GM12878 (cell line): ENCODE data around the gene PLP2. TPM values are rescaled to one million over a fixed set of nuclear protein-coding genes. Genes with fewer than 3 reads are reported as not detected.

Experiments
- BMI1 ChIP-seq: fragments of 450-650 bp; IDR thresholded peaks from 2 replicates; pipeline ENCODE4 v1.6.1; 2016; ENCODE audit warnings: mild to moderate bottlenecking, moderate library complexity, borderline replicate concordance
- CEBPB ChIP-seq, 2 experiments: fragments of 150-350 bp in 1 of 2; IDR thresholded peaks; 2 replicates each; pipeline ENCODE4 v1.6.1; 2012 to 2014; ENCODE audit warnings: low read depth in 2 of 2, low read length in 2 of 2, borderline replicate concordance in 1 of 2, inconsistent platforms in 1 of 2
- CHD2 ChIP-seq: IDR thresholded peaks from 2 replicates; pipeline ENCODE4 v1.6.1; 2011; ENCODE audit warnings: low read depth, low read length, improper control_type of control experiment, borderline replicate concordance
- CUX1 ChIP-seq: IDR thresholded peaks from 2 replicates; pipeline ENCODE4 v1.6.1; 2012; ENCODE audit warnings: improper control_type of control experiment, low read depth, low read length; ENCODE audit not compliant: insufficient replicate concordance
- EP300 ChIP-seq, 2 experiments: fragments of 150-350 bp in 1 of 2; IDR thresholded peaks; 2 replicates each; pipeline ENCODE4 v1.6.1; 2011 to 2012; ENCODE audit warnings: low read depth in 2 of 2, low read length in 2 of 2, borderline replicate concordance in 1 of 2, improper control_type of control experiment in 1 of 2, inconsistent platforms in 1 of 2; ENCODE audit not compliant: control insufficient read depth in 1 of 2
- EZH2 ChIP-seq: IDR thresholded peaks from 2 replicates; pipeline ENCODE4 v1.6.1; 2012; ENCODE audit warnings: low read depth, mild to moderate bottlenecking, control low read depth, inconsistent platforms, low read length, borderline replicate concordance; ENCODE audit not compliant: control insufficient read depth
- SP1 ChIP-seq: IDR thresholded peaks from one replicate; pipeline ENCODE4 v1.6.1; 2011; ENCODE audit warnings: low read depth, low read length
- SREBF2 ChIP-seq: IDR thresholded peaks from 2 replicates; pipeline ENCODE4 v1.6.1; 2012; ENCODE audit warnings: mild to moderate bottlenecking, low read length
- WRNIP1 ChIP-seq: IDR thresholded peaks from 2 replicates; pipeline ENCODE4 v1.6.1; 2011; ENCODE audit warnings: low read depth, low read length, improper control_type of control experiment, borderline replicate concordance
- ZNF622 ChIP-seq: fragments of 450-650 bp; IDR thresholded peaks from 2 replicates; pipeline ENCODE4 v1.6.1; 2017; ENCODE audit warnings: mild to moderate bottlenecking, inconsistent platforms
- ZNF687 ChIP-seq: fragments of 450-650 bp; IDR thresholded peaks from 2 replicates; pipeline ENCODE4 v1.6.1; 2017; ENCODE audit warnings: mild to moderate bottlenecking, moderate library complexity
- polyA plus RNA-seq, 11 experiments: library from polyadenylated mRNA; depleted of rRNA in 4 of 11; unstranded in 6 of 11; stranded (reverse) in 5 of 11; fragments of >200 nt; fragmentation: Nextera tagmentation in 4 of 11; fragmentation: Illumina TruSeq in 1 of 11; extraction: Ambion mirVana in 4 of 11; extraction: Trizol in 1 of 11; gene quantifications; 1 replicate in 1 of 11; 2 replicates in 10 of 11; pipeline versions ENCODE4 v1.2.1 to v1.2.3, GENCODE V29; 2011 to 2016; ENCODE audit warnings: inconsistent platforms in 2 of 11, missing spikeins in 2 of 11, low read depth in 1 of 11
- total RNA-seq, 4 experiments: library from RNA; depleted of rRNA in 3 of 4; stranded (reverse); fragments of >200 nt in 3 of 4; fragmentation: Illumina TruSeq in 1 of 4; extraction: Trizol in 1 of 4; gene quantifications; 2 replicates each; pipeline versions ENCODE4 v1.2.1 to v1.2.3, GENCODE V29; 2013 to 2021
- TF ChIP-seq, protein P1 (sequence below): fragments of 450-650 bp; formaldehyde crosslinking; IDR thresholded peaks from 2 replicates; pipeline ENCODE4 v1.4.0; 2022; ENCODE audit warnings: mild to moderate bottlenecking, moderate library complexity
- TF ChIP-seq, protein P2 (sequence below): IDR thresholded peaks from 2 replicates; pipeline ENCODE4 v1.6.1; 2011; ENCODE audit warnings: borderline replicate concordance, low read depth, mild to moderate bottlenecking, moderate library complexity, low read length; ENCODE audit not compliant: insufficient read depth, poor library complexity, severe bottlenecking

Gene PLP2
- total and polyA plus RNA-seq, 10 of the 15 experiments (the other 5 are each of a cell fraction or from before 2014, with no cell fraction given) = 56.6 to 177 (median 99.3) TPM

GRCh38 chrX:49199906-49200771 is 28.4 kb downstream of the PLP2 start, which contains the start of gene SYP (continued):
- TF ChIP-seq, protein P1, sequence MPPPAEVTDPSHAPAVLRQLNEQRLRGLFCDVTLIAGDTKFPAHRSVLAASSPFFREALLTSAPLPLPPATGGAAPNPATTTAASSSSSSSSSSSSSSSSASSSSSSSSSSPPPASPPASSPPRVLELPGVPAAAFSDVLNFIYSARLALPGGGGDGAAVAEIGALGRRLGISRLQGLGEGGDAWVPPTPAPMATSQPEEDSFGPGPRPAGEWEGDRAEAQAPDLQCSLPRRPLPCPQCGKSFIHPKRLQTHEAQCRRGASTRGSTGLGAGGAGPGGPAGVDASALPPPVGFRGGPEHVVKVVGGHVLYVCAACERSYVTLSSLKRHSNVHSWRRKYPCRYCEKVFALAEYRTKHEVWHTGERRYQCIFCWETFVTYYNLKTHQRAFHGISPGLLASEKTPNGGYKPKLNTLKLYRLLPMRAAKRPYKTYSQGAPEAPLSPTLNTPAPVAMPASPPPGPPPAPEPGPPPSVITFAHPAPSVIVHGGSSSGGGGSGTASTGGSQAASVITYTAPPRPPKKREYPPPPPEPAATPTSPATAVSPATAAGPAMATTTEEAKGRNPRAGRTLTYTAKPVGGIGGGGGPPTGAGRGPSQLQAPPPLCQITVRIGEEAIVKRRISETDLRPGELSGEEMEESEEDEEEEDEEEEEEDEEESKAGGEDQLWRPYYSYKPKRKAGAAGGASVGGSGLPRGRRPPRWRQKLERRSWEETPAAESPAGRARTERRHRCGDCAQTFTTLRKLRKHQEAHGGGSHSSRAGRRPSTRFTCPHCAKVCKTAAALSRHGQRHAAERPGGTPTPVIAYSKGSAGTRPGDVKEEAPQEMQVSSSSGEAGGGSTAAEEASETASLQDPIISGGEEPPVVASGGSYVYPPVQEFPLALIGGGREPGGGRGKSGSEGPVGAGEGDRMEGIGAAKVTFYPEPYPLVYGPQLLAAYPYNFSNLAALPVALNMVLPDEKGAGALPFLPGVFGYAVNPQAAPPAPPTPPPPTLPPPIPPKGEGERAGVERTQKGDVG (CRISPR knock-in tag) = no peak
- TF ChIP-seq ZNF622 = no peak
- TF ChIP-seq WRNIP1 = no peak
- TF ChIP-seq CUX1 = no peak
- no peak for TF ChIP-seq CEBPB (IDR thresholded peaks at IDR 0.05; ENCODE audit: borderline replicate concordance in 1 of 2, low read depth in 2 of 2, low read length in 2 of 2)
- peak in 1 of 2 experiments; percentile 97; a peak in 2 of 4 replicates for TF ChIP-seq EP300 (IDR thresholded peaks at IDR 0.05; ENCODE audit: borderline replicate concordance in 1 of 2, control insufficient read depth in 1 of 2, low read depth in 2 of 2, low read length in 2 of 2)
- no peak for TF ChIP-seq SREBF2
- TF ChIP-seq EZH2 = no peak
- TF ChIP-seq SP1 = peak; percentile 52
- TF ChIP-seq ZNF687 = peak; percentile 66
- TF ChIP-seq BMI1 = no peak
- TF ChIP-seq, protein P2, sequence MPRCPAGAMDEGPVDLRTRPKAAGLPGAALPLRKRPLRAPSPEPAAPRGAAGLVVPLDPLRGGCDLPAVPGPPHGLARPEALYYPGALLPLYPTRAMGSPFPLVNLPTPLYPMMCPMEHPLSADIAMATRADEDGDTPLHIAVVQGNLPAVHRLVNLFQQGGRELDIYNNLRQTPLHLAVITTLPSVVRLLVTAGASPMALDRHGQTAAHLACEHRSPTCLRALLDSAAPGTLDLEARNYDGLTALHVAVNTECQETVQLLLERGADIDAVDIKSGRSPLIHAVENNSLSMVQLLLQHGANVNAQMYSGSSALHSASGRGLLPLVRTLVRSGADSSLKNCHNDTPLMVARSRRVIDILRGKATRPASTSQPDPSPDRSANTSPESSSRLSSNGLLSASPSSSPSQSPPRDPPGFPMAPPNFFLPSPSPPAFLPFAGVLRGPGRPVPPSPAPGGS = peak; percentile 18
- TF ChIP-seq CHD2 = no peak
